Ovary (tissue), 3 donors: ENCODE results near the gene PPP2R2B.

Source experiments
- CTCF ChIP-seq, 3 donors: fragments of 450-650 bp in 2 of 3; fragments of 200-600 bp in 1 of 3; IDR thresholded peaks; one replicate each; pipeline versions ENCODE4 v1.5.1 to v1.8.0; 2016 to 2022; ENCODE audit warnings: antibody characterized with exemption in 3 of 3, mild to moderate bottlenecking in 1 of 3
- EP300 ChIP-seq: sonication (generic); formaldehyde crosslinking; IDR thresholded peaks from one replicate; pipeline ENCODE4 v1.6.1; 2017; ENCODE audit warnings: antibody characterized with exemption
- POLR2A ChIP-seq: fragments of 450-650 bp; IDR thresholded peaks from one replicate; pipeline ENCODE4 v1.6.1; 2017; ENCODE audit warnings: antibody characterized with exemption, mild to moderate bottlenecking, moderate library complexity
- donor health status: DM: no; HTN: no; CAD: no.

GRCh38 chr5:146623009-146623408, 255.5 kb downstream of the PPP2R2B start:
- TF ChIP-seq CTCF (IDR thresholded peaks at IDR 0.05) (no peak), EP300 (no peak), POLR2A (no peak)
